ENCODE data around the gene SDE2.
"Not testable (repeated sequence)": the region's sequence is repeated elsewhere in the genome, so short reads cannot be mapped to it uniquely, and the experiment has no call there.

The SDE2 gene

GRCh38 chr1:225975146-225975545 lies 24.0 kb downstream of the SDE2 start:
- DNase-seq (ENCODE audit: low read depth): not testable (repeated sequence)

GRCh38 chr1:225974454-225974853 lies 24.7 kb downstream of the SDE2 start:
- DNase-seq (ENCODE audit: low read depth): no peak

GRCh38 chr1:225973158-225973557 lies 26.0 kb downstream of the SDE2 start:
- no peak for DNase-seq (ENCODE audit: low read depth)

- DNase-seq (ENCODE audit: low read depth): no peak
Measured at GRCh38 chr1:225972344-225973152, 26.6 kb downstream of the SDE2 start.

GRCh38 chr1:225970592-225971157 lies 28.5 kb downstream of the SDE2 start:
- not testable (repeated sequence) for DNase-seq (ENCODE audit: low read depth)

GRCh38 chr1:225969751-225970150 lies 29.4 kb downstream of the SDE2 start:
- DNase-seq (ENCODE audit: low read depth): not testable (repeated sequence)

- DNase-seq (ENCODE audit: low read depth): no peak
Measured at GRCh38 chr1:225965231-225965630, 33.9 kb downstream of the SDE2 start.

GRCh38 chr1:225963735-225964530 lies 35.2 kb downstream of the SDE2 start:
- no peak for DNase-seq (ENCODE audit: low read depth)

- no peak for DNase-seq (ENCODE audit: low read depth)
Measured at GRCh38 chr1:225962440-225962975, 36.6 kb downstream of the SDE2 start.

GRCh38 chr1:225961659-225962439 lies 37.3 kb downstream of the SDE2 start:
- DNase-seq (ENCODE audit: low read depth): no peak

- DNase-seq (ENCODE audit: low read depth): no peak
Measured at GRCh38 chr1:225958041-225958440, 41.1 kb downstream of the SDE2 start.

GRCh38 chr1:225954753-225955152 lies 44.4 kb downstream of the SDE2 start:
- DNase-seq (ENCODE audit: low read depth): no peak

- DNase-seq (ENCODE audit: low read depth): no peak
Measured at GRCh38 chr1:225953315-225953714, 45.8 kb downstream of the SDE2 start.

- DNase-seq (ENCODE audit: low read depth): no peak
Measured at GRCh38 chr1:225950905-225951497, 48.1 kb downstream of the SDE2 start.

- no peak for DNase-seq (ENCODE audit: low read depth)
Measured at GRCh38 chr1:225949041-225949440, 50.1 kb downstream of the SDE2 start.

GRCh38 chr1:225946803-225947202 lies 52.3 kb downstream of the SDE2 start:
- DNase-seq (ENCODE audit: low read depth): no peak

GRCh38 chr1:225946082-225946620 lies 53.0 kb downstream of the SDE2 start:
- DNase-seq (ENCODE audit: low read depth): no peak

GRCh38 chr1:225945564-225945963 lies 53.6 kb downstream of the SDE2 start:
- no peak for DNase-seq (ENCODE audit: low read depth)

GRCh38 chr1:225944951-225945350 lies 54.2 kb downstream of the SDE2 start:
- DNase-seq (ENCODE audit: low read depth): no peak

GRCh38 chr1:225944387-225944786 lies 54.8 kb downstream of the SDE2 start:
- DNase-seq (ENCODE audit: low read depth): no peak

GRCh38 chr1:225943582-225943981 lies 55.6 kb downstream of the SDE2 start:
- no peak for DNase-seq (ENCODE audit: low read depth)
